Stomach (tissue), 4 donors: ENCODE results near the gene CPN2.

Source experiments
- EP300 ChIP-seq: sonication (generic); formaldehyde crosslinking; IDR thresholded peaks from one replicate; pipeline ENCODE4 v1.6.1; 2017; ENCODE audit warnings: antibody characterized with exemption
- POLR2A ChIP-seq, 4 donors: fragments of 450-650 bp; IDR thresholded peaks; one replicate each; pipeline ENCODE4 v1.6.1; 2016; ENCODE audit warnings: antibody characterized with exemption in 4 of 4, control low read depth in 2 of 4, mild to moderate bottlenecking in 1 of 4, moderate library complexity in 1 of 4
- POLR2AphosphoS5 ChIP-seq, 3 donors: sonication (generic); formaldehyde crosslinking; IDR thresholded peaks; one replicate each; pipeline ENCODE4 v1.6.1; 2016; ENCODE audit warnings: antibody characterized with exemption in 3 of 3
- TF ChIP-seq, protein P1 (sequence below), 7 experiments: fragments of 450-650 bp in 4 of 7; fragments of 200-600 bp in 3 of 7; sonication (generic) in 3 of 7; IDR thresholded peaks; one replicate each; pipeline ENCODE4 v1.5.1; 2016 to 2019; ENCODE audit warnings: antibody characterized with exemption in 7 of 7, control low read depth in 2 of 7, mild to moderate bottlenecking in 1 of 7

- no peak for TF ChIP-seq POLR2A (IDR thresholded peaks at IDR 0.05)
- no peak for TF ChIP-seq POLR2AphosphoS5 (IDR thresholded peaks at IDR 0.05)
- TF ChIP-seq, protein P1, sequence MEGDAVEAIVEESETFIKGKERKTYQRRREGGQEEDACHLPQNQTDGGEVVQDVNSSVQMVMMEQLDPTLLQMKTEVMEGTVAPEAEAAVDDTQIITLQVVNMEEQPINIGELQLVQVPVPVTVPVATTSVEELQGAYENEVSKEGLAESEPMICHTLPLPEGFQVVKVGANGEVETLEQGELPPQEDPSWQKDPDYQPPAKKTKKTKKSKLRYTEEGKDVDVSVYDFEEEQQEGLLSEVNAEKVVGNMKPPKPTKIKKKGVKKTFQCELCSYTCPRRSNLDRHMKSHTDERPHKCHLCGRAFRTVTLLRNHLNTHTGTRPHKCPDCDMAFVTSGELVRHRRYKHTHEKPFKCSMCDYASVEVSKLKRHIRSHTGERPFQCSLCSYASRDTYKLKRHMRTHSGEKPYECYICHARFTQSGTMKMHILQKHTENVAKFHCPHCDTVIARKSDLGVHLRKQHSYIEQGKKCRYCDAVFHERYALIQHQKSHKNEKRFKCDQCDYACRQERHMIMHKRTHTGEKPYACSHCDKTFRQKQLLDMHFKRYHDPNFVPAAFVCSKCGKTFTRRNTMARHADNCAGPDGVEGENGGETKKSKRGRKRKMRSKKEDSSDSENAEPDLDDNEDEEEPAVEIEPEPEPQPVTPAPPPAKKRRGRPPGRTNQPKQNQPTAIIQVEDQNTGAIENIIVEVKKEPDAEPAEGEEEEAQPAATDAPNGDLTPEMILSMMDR (IDR thresholded peaks at IDR 0.05): no peak
- TF ChIP-seq EP300: no peak
These were observed 44.1 kb upstream of the CPN2 start for GRCh38 chr3:194395212-194395611.
